CD14-positive monocyte (primary cell): ENCODE measurements around the gene FKRP. TPM values are rescaled to one million over a fixed set of nuclear protein-coding genes. Genes with fewer than 3 reads are reported as not detected.
"Not testable (repeated sequence)": the region's sequence is repeated elsewhere in the genome, so short reads cannot be mapped to it uniquely, and the experiment has no call there.

Experiments used
- DNase-seq, 3 donors: peaks; one replicate each; pipeline ENCODE4 v3.0.0-alpha.2; 2011 to 2022
- H2AFZ ChIP-seq: 2 replicates; pipeline ENCODE4 v1.6.0; 2012; ENCODE audit warnings: mild to moderate bottlenecking, low read depth, low read length, inconsistent platforms; ENCODE audit not compliant: insufficient read depth, poor library complexity, severe bottlenecking
- H3K27ac ChIP-seq, 2 donors: 1 replicate in 1 of 2; 2 replicates in 1 of 2; pipeline ENCODE4 v1.5.1; 2012 to 2013; ENCODE audit warnings: low read length in 2 of 2, control low read depth in 1 of 2, inconsistent platforms in 1 of 2, low read depth in 1 of 2, mild to moderate bottlenecking in 1 of 2
- H3K27me3 ChIP-seq, 2 donors: one replicate each; pipeline versions ENCODE4 v1.6.0 to v1.6.1; 2011 to 2013; ENCODE audit warnings: low read length in 2 of 2; ENCODE audit not compliant: control insufficient read depth in 2 of 2, insufficient read depth in 2 of 2
- H3K36me3 ChIP-seq, 2 donors: replicated peaks in 1 of 2; 1 replicate in 1 of 2; 2 replicates in 1 of 2; pipeline versions ENCODE4 v1.5.1 to v1.6.1; 2012 to 2013; ENCODE audit warnings: low read length in 2 of 2, control low read depth in 1 of 2, inconsistent platforms in 1 of 2, mild to moderate bottlenecking in 1 of 2; ENCODE audit not compliant: insufficient read depth in 2 of 2, control insufficient read depth in 1 of 2
- H3K4me1 ChIP-seq, 2 donors: 1 replicate in 1 of 2; 2 replicates in 1 of 2; pipeline versions ENCODE4 v1.5.1 to v1.6.1; 2012 to 2013; ENCODE audit warnings: low read length in 2 of 2, control low read depth in 1 of 2, inconsistent platforms in 1 of 2, mild to moderate bottlenecking in 1 of 2, moderate library complexity in 1 of 2; ENCODE audit not compliant: insufficient read depth in 2 of 2, control insufficient read depth in 1 of 2
- H3K4me2 ChIP-seq: replicated peaks from 2 replicates; pipeline ENCODE3; 2012; ENCODE audit warnings: low read length, moderate library complexity, mild to moderate bottlenecking; ENCODE audit not compliant: poor library complexity, severe bottlenecking; ENCODE audit errors: extremely low read depth
- H3K4me3 ChIP-seq, 3 experiments: fragments of 200-600 bp in 1 of 3; sonication (generic) in 1 of 3; replicated peaks in 1 of 3; 1 replicate in 2 of 3; 2 replicates in 1 of 3; pipeline ENCODE4 v1.5.1; 2011 to 2013; ENCODE audit warnings: low read length in 3 of 3, mild to moderate bottlenecking in 3 of 3, control low read depth in 2 of 3, low read depth in 2 of 3, inconsistent platforms in 1 of 3, moderate library complexity in 1 of 3
- H3K79me2 ChIP-seq: 2 replicates; pipeline ENCODE4 v1.6.0; 2012; ENCODE audit warnings: mild to moderate bottlenecking, control low read depth, inconsistent platforms, low read length, moderate library complexity; ENCODE audit not compliant: insufficient read depth
- H3K9ac ChIP-seq: 2 replicates; pipeline ENCODE4 v1.6.0; 2017; ENCODE audit warnings: low read length, mild to moderate bottlenecking; ENCODE audit not compliant: insufficient read depth, poor library complexity, severe bottlenecking
- H3K9me3 ChIP-seq, 2 donors: replicated peaks in 1 of 2; 1 replicate in 1 of 2; 2 replicates in 1 of 2; pipeline versions ENCODE4 v1.5.1 to v1.6.1; 2012 to 2013; ENCODE audit warnings: low read length in 2 of 2, control low read depth in 1 of 2; ENCODE audit not compliant: control insufficient read depth in 1 of 2, insufficient read depth in 1 of 2
- H4K20me1 ChIP-seq: 2 replicates; pipeline ENCODE4 v1.6.0; 2012; ENCODE audit warnings: mild to moderate bottlenecking, low read length, control low read depth, moderate library complexity; ENCODE audit not compliant: insufficient read depth
- H3K27ac Mint-ChIP-seq, 7 donors: one replicate each; pipeline ENCODE4 v1.8.0; 2020; ENCODE audit warnings: mild to moderate bottlenecking in 7 of 7, mixed read lengths in 7 of 7, moderate library complexity in 6 of 7, inconsistent platforms in 2 of 7
- H3K27me3 Mint-ChIP-seq, 3 donors: one replicate each; pipeline ENCODE4 v1.8.0; 2021 to 2022; ENCODE audit warnings: low read depth in 3 of 3, mild to moderate bottlenecking in 3 of 3, mixed read lengths in 3 of 3, moderate library complexity in 3 of 3, inconsistent platforms in 1 of 3
- H3K36me3 Mint-ChIP-seq, 2 donors: one replicate each; pipeline ENCODE4 v1.8.0; 2020; ENCODE audit warnings: mixed read lengths in 2 of 2, inconsistent platforms in 1 of 2, mild to moderate bottlenecking in 1 of 2
- H3K4me1 Mint-ChIP-seq: one replicate; pipeline ENCODE4 v1.8.0; 2020; ENCODE audit warnings: mild to moderate bottlenecking, mixed read lengths
- H3K4me3 Mint-ChIP-seq, 2 donors: one replicate each; pipeline ENCODE4 v1.8.0; 2020; ENCODE audit warnings: mild to moderate bottlenecking in 2 of 2, mixed read lengths in 2 of 2, moderate library complexity in 1 of 2
- H3K9me3 Mint-ChIP-seq, 7 donors: one replicate each; pipeline ENCODE4 v1.8.0; 2020 to 2022; ENCODE audit warnings: mixed read lengths in 7 of 7, mild to moderate bottlenecking in 6 of 7, moderate library complexity in 6 of 7, inconsistent platforms in 2 of 7
- WGBS: methylation state at CpG from one replicate; pipeline ENCODE4 v1.1.5; 2013; ENCODE audit warnings: missing lambda C conversion rate; ENCODE audit not compliant: insufficient coverage; 5-methylcytosine and 5-hydroxymethylcytosine counted together
- intact Hi-C, 2 donors: fragments of 100-400 bp; cut with micrococcal nuclease; formaldehyde crosslinking; loops; one replicate each; pipeline versions ENCODE4 v1.15.0 to v1.15.1; 2023
- polyA plus RNA-seq, 3 donors: library from polyadenylated mRNA; depleted of rRNA in 1 of 3; unstranded in 2 of 3; stranded (reverse) in 1 of 3; fragments of 300-500 nt in 2 of 3; fragments of >200 nt in 1 of 3; fragmentation: Illumina TruSeq in 2 of 3; gene quantifications; 1 replicate in 2 of 3; 2 replicates in 1 of 3; pipeline ENCODE4 v1.2.3, GENCODE V29; 2012 to 2021
- TF ChIP-seq, protein P1 (sequence below): fragments of 200-600 bp; IDR thresholded peaks from one replicate; pipeline ENCODE4 v1.8.0; 2022; ENCODE audit warnings: antibody characterized with exemption, mild to moderate bottlenecking

Gene FKRP
- polyA plus RNA-seq, 3 donors = 2.1 to 21.5 (median 2.7) TPM

DNA sequence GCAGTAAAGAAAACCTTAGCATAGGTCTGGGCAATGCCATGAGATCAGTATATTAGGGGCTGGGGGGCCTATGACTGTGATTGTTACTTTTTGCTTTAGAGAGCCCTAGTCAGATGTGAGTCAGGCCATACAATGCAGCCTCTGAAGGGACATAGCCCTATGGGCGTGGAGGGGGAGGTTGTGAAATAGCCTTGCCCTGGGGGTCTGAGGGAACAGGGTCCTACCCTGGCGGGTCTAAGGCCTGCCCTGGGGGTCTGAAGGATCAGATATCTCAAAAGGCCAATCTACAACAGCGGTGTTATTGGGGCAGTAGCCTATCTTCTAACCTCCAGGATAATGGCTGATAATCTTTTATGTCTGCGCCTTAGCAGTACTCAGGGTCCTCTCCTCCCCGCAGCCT is 56.3 kb downstream of the FKRP start:
- intact Hi-C loops = no loop called here
- TF ChIP-seq, protein P1, sequence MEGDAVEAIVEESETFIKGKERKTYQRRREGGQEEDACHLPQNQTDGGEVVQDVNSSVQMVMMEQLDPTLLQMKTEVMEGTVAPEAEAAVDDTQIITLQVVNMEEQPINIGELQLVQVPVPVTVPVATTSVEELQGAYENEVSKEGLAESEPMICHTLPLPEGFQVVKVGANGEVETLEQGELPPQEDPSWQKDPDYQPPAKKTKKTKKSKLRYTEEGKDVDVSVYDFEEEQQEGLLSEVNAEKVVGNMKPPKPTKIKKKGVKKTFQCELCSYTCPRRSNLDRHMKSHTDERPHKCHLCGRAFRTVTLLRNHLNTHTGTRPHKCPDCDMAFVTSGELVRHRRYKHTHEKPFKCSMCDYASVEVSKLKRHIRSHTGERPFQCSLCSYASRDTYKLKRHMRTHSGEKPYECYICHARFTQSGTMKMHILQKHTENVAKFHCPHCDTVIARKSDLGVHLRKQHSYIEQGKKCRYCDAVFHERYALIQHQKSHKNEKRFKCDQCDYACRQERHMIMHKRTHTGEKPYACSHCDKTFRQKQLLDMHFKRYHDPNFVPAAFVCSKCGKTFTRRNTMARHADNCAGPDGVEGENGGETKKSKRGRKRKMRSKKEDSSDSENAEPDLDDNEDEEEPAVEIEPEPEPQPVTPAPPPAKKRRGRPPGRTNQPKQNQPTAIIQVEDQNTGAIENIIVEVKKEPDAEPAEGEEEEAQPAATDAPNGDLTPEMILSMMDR = no peak
- Histone ChIP-seq H3K36me3 (no peaks in the 10 kb centered on the region), H3K79me2 (no peaks in the 10 kb centered on the region), H2AFZ (no peak overlapping the region), H3K9ac (no peak overlapping the region), H3K4me2 (no peak overlapping the region), H3K9me3 (no peaks in the 10 kb centered on the region), H3K27me3 (no peaks in the 10 kb centered on the region), H3K27ac (no peak overlapping the region), H4K20me1 (no peaks in the 10 kb centered on the region), H3K4me3 (no peak overlapping the region), H3K4me1 (no peaks in the 10 kb centered on the region)
- Mint-ChIP-seq H3K4me1 (no peaks in the 10 kb centered on the region), H3K36me3 (no peaks in the 10 kb centered on the region), H3K4me3 (no peak overlapping the region), H3K9me3 (no peaks in the 10 kb centered on the region), H3K27ac (no peak overlapping the region), H3K27me3 (peaks cover 0 to 2% (median under 1%) of the 10 kb centered on the region in 3 donors)
- 94% methylated on average over 3 of the region's 5 CpGs for WGBS
- no peak for DNase-seq

DNA sequence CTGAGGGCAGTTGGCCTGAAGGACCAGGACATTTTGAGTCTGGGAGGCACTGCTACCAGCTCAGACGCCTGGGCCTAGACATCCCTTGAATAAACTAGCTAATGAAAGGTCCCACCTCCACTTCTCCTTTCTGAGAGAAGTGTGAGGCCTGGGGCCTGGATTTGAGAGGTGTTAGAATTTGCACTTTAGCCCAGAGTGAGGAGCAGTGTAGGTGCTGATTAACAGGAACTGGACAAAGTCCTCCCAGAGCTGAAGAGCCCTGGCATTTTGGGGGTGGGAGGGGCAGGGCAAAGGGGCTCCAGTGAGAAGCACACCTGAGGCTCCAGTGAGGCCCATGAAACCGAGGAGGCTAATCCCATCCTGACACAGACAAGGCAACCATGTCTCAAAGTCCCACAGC is 57.7 kb downstream of the FKRP start:
- no peaks in the 10 kb centered on the region for H3K36me3 ChIP-seq
- no peaks in the 10 kb centered on the region for H4K20me1 ChIP-seq
- no peak overlapping the region for H3K27ac ChIP-seq
- TF ChIP-seq, protein P1 = no peak
- no peaks in the 10 kb centered on the region for H3K79me2 ChIP-seq
- H3K4me1 ChIP-seq = no peaks in the 10 kb centered on the region
- no peak overlapping the region for H2AFZ ChIP-seq
- no peak overlapping the region for H3K27ac Mint-ChIP-seq
- H3K36me3 Mint-ChIP-seq = no peaks in the 10 kb centered on the region
- no peak overlapping the region for H3K4me3 ChIP-seq
- H3K27me3 ChIP-seq = no peaks in the 10 kb centered on the region
- H3K9me3 ChIP-seq = no peaks in the 10 kb centered on the region
- no peaks in the 10 kb centered on the region for H3K4me1 Mint-ChIP-seq
- no peak overlapping the region for H3K9ac ChIP-seq
- intact Hi-C loops = no loop called here
- 100% methylated on average over 1 of the region's 2 CpGs for WGBS
- no peak for DNase-seq
- no peak overlapping the region for H3K4me2 ChIP-seq
- peaks cover 1 to 2% (median 2%) of the 10 kb centered on the region in 3 donors for H3K27me3 Mint-ChIP-seq
- no peak overlapping the region for H3K4me3 Mint-ChIP-seq
- H3K9me3 Mint-ChIP-seq = no peaks in the 10 kb centered on the region

DNA sequence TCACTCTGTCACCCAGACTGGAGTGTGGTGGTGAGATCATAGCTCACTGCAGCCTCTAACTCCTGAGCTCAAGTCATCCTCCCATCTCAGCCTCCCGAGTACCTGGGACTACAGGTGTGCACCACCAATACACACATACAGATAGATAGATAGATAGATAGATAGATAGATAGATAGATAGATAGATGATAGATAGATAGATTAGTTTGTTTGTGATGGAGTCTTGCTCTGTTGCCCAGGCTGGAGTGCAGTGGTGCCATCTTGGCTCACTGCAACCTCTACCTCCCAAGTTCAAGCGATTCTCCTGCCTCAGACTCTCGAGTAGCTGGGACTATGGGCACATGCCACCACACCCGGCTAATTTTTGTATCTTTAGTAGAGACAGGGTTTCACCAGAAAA is 58.6 kb downstream of the FKRP start:
- no CpG with 5 or more reads among the region's 4 CpGs for WGBS
- H3K4me1 ChIP-seq, H3K27ac ChIP-seq, H3K27ac Mint-ChIP-seq, H3K9me3 ChIP-seq, H3K36me3 Mint-ChIP-seq, H3K27me3 Mint-ChIP-seq, H3K36me3 ChIP-seq, H3K27me3 ChIP-seq, H3K9me3 Mint-ChIP-seq, H4K20me1 ChIP-seq, H3K79me2 ChIP-seq, DNase-seq, H2AFZ ChIP-seq, H3K4me2 ChIP-seq, H3K9ac ChIP-seq, H3K4me3 ChIP-seq, intact Hi-C loops, H3K4me3 Mint-ChIP-seq, H3K4me1 Mint-ChIP-seq: not testable (repeated sequence)
